Smooth muscle cell of the umbilical artery (primary cell): ENCODE results near the gene SCGB2A2. TPM values are rescaled to one million over a fixed set of nuclear protein-coding genes. Genes with fewer than 3 reads are reported as not detected.

Experiments used
- total RNA-seq: library from RNA; depleted of rRNA; stranded (reverse); fragments of >200 nt; gene quantifications from 2 replicates; pipeline ENCODE4 v1.2.3, GENCODE V29; 2014

SCGB2A2 gene
- not detected in 2 replicates for total RNA-seq

GRCh38 chr11:62269654-62270278 lies at the start of gene SCGB2A2:
TSS of gene SCGB2A2 (plus strand) at chr11:62270158. CDS start at chr11:62270217, 59 bp downstream.

GRCh38 chr11:62242021-62242420 lies 27.9 kb upstream of the SCGB2A2 start, which contains the start of gene SCGB1D2:
TSS of gene SCGB1D2 (plus strand) at chr11:62242239. CDS start at chr11:62242308, 69 bp downstream.

GRCh38 chr11:62298975-62299374 lies 29.0 kb downstream of the SCGB2A2 start, which contains the start of gene SCGB1D4:
TSS of gene SCGB1D4 (minus strand) at chr11:62299075. CDS start at chr11:62299010, 65 bp downstream.

Other genes starting within 250 kb of the SCGB2A2 start
- gene INCENP, start 146.1 kb upstream of the SCGB2A2 start, total RNA-seq: 7.7 and 21.5 TPM in 2 replicates
- gene SCGB1D1, start 79.9 kb upstream of the SCGB2A2 start, total RNA-seq: not detected in 2 replicates
- not detected in 2 replicates for gene SCGB2A1, start 61.5 kb upstream of the SCGB2A2 start, total RNA-seq
- not detected in 2 replicates for gene SCGB1D2, start 27.9 kb upstream of the SCGB2A2 start, total RNA-seq
- gene SCGB1D4, start 28.9 kb downstream of the SCGB2A2 start, total RNA-seq: not detected in 2 replicates
- 0.30 and 0.78 TPM in 2 replicates for gene ASRGL1, start 67.3 kb downstream of the SCGB2A2 start, total RNA-seq
- gene SCGB1A1, start 148.9 kb downstream of the SCGB2A2 start, total RNA-seq: not detected in 2 replicates